ENCODE results near the gene UBE3B.

GRCh38 chr12:109448272-109448671 lies 29.2 kb upstream of the UBE3B start:
- TF ChIP-seq CTCF (conservative IDR thresholded peaks at IDR 0.05 in 1 of 2, IDR thresholded peaks at IDR 0.05 in 1 of 2; ENCODE audit: low read depth in 1 of 2, low read length in 2 of 2) (no peak), EZH2 (IDR thresholded peaks at IDR 0.05; ENCODE audit: low read length, missing control alignments) (no peak)

Data from fibroblast of lung (primary cell).